Measurements from ENCODE around the gene ANKRD24. TPM values are rescaled to one million over a fixed set of nuclear protein-coding genes. Genes with fewer than 3 reads are reported as not detected.
"Not testable (repeated sequence)": the region's sequence is repeated elsewhere in the genome, so short reads cannot be mapped to it uniquely, and the experiment has no call there.

ANKRD24 gene
- total RNA-seq = 1 to 10 TPM in 1 of 4 donors, under 1 TPM in 3; 0.30 to 1.7 (median 0.61) TPM

DNA sequence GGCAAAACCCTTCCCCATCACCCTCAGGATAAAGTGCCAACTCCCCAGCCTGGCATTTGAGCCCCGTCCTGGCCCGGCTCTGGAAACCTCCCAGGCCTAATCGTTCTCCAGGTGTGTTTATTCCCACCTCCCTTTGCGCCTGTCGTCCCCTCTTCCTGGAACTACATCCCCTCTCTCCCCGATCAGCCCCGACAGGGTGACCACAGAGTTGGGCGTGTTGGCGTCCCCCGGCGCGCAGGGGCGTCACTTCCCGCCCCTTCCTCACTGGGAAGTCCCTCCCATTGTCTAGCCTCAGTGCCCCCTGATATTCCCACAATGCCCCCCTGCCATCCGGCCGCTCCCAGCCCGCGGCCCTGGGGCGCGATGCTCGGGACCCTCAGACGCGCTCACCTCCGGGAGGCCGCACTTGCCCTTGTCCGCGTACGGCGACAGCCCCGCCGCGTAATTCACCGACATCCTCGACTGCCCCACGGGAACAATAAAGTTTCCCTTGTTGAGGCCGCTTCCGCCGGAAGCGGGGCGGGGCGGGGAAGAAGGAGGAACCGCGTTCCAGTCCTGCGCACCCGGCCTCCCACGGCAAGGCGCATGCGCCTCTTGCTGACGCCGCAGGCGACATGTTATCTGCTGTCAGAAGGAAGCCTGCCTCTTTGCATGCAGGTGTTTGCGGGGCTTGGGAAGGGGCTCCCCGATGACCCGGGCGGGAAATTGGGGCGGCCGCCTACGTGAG lies at the start of gene ANKRD24, which contains the start of gene SIRT6:
TSS of gene ANKRD24 (plus strand) at position 606 of the 727 bp plus-strand sequence. CDS start 3,737 bp downstream, outside the sequence.
TSS of gene SIRT6 (minus strand) at position 480 of the 727 bp plus-strand sequence. CDS start at position 456, 24 bp downstream.
- H3K36me3 ChIP-seq = peaks cover 0 to 35% (median 0%) of the 10 kb centered on the region in 3 donors
- peak within 1 kb of the TSS; percentile 86 to 99 (median 90) for H3K4me3 ChIP-seq
- TF ChIP-seq, protein P1, sequence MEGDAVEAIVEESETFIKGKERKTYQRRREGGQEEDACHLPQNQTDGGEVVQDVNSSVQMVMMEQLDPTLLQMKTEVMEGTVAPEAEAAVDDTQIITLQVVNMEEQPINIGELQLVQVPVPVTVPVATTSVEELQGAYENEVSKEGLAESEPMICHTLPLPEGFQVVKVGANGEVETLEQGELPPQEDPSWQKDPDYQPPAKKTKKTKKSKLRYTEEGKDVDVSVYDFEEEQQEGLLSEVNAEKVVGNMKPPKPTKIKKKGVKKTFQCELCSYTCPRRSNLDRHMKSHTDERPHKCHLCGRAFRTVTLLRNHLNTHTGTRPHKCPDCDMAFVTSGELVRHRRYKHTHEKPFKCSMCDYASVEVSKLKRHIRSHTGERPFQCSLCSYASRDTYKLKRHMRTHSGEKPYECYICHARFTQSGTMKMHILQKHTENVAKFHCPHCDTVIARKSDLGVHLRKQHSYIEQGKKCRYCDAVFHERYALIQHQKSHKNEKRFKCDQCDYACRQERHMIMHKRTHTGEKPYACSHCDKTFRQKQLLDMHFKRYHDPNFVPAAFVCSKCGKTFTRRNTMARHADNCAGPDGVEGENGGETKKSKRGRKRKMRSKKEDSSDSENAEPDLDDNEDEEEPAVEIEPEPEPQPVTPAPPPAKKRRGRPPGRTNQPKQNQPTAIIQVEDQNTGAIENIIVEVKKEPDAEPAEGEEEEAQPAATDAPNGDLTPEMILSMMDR (IDR thresholded peaks at IDR 0.05) = peak in 2 of 5 experiments; percentile 21 to 43
- peak; percentile 50 to 65 for TF ChIP-seq POLR2A (IDR thresholded peaks at IDR 0.05)
- TF ChIP-seq EP300 (IDR thresholded peaks at IDR 0.05) = peak; percentile 94 to 97
- peaks cover 0 to 30% (median 15%) of the 10 kb centered on the region in 4 donors for H3K4me1 ChIP-seq
- peak within 1 kb of the TSS; percentile 67 to 85 (median 82) for H3K27ac ChIP-seq
- H3K9me3 ChIP-seq = no peaks in the 10 kb centered on the region
- 0 to 1% methylated on average over 46 to 57 of the region's 58 CpGs for WGBS, 2 donors
- peak; percentile 89 for DNase-seq (ENCODE audit: low spot score in 2 of 2)
- H3K27me3 ChIP-seq = peaks cover 0 to 6% of the 10 kb centered on the region in 2 donors

- H3K4me1 ChIP-seq = peaks cover 0 to 18% (median 0%) of the 10 kb centered on the region in 4 donors
- no peak overlapping the region for H3K27ac ChIP-seq
- no peak for DNase-seq (ENCODE audit: low spot score in 2 of 2)
- no peaks in the 10 kb centered on the region for H3K9me3 ChIP-seq
- H3K4me3 ChIP-seq = no peak overlapping the region
- 45 to 47% methylated on average over 6 of the region's 6 CpGs for WGBS, 2 donors
- no peaks in the 10 kb centered on the region for H3K36me3 ChIP-seq
- no peaks in the 10 kb centered on the region for H3K27me3 ChIP-seq
- TF ChIP-seq POLR2A (IDR thresholded peaks at IDR 0.05) (no peak), EP300 (IDR thresholded peaks at IDR 0.05) (no peak)
- TF ChIP-seq, protein P1 (IDR thresholded peaks at IDR 0.05) = no peak
Observed at GRCh38 chr19:4134351-4134750, 48.1 kb upstream of the ANKRD24 start.

DNA sequence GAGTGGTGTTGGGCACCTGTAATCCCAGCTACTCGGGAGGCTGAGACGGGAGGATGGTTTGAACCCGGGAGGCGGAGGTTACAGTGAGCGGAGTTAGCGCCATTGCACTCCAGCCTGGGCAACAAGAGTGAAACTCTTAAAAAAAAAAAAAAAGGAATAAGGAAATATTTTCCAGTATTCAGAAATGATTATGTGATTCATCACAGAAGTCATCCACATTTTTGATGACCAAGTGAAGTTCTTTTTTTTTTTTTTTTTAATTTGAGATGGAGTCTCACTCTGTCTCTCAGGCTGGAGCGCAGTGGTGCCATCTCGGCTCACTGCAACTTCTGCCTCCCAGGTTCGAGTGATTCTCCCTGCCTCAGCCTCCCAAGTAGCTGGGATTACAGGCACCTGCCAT lies 47.1 kb upstream of the ANKRD24 start:
- DNase-seq (ENCODE audit: low spot score in 2 of 2); H3K9me3 ChIP-seq; H3K27ac ChIP-seq; H3K4me3 ChIP-seq; H3K36me3 ChIP-seq; H3K27me3 ChIP-seq: not testable (repeated sequence)
- 85 to 88% methylated on average over 9 of the region's 9 CpGs for WGBS, 2 donors
- peaks cover 0 to 24% (median 0%) of the 10 kb centered on the region in 4 donors for H3K4me1 ChIP-seq

DNA sequence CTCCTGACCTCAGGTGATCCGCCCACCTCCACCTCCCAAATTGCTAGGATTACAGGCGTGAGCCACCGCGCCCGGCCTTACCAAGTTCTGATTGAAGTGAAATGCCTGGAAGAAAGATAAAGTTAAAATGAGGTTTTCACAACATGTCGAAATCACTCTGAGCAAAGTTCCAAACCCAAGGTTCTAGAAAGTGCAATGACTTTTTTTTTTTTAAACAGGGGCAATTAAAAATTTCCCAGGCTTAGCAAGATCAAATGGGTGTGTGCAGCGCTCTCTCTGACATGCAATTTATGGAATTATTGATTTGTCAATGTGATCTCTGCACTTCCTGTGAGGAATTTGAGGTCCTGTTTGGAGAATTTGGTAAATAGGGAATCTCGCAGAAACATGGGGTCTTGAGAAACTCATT lies 45.8 kb upstream of the ANKRD24 start:
- H3K27me3 ChIP-seq = no peaks in the 10 kb centered on the region
- H3K4me3 ChIP-seq = no peak overlapping the region
- WGBS, 2 donors = 90 to 95% methylated on average over 8 of the region's 8 CpGs
- DNase-seq (ENCODE audit: low spot score in 2 of 2) = no peak
- H3K9me3 ChIP-seq = no peaks in the 10 kb centered on the region
- peaks cover 0 to 13% (median 0%) of the 10 kb centered on the region in 4 donors for H3K4me1 ChIP-seq
- TF ChIP-seq POLR2A (IDR thresholded peaks at IDR 0.05) (no peak), EP300 (IDR thresholded peaks at IDR 0.05) (no peak)
- H3K27ac ChIP-seq = no peak overlapping the region
- H3K36me3 ChIP-seq = no peaks in the 10 kb centered on the region

DNA sequence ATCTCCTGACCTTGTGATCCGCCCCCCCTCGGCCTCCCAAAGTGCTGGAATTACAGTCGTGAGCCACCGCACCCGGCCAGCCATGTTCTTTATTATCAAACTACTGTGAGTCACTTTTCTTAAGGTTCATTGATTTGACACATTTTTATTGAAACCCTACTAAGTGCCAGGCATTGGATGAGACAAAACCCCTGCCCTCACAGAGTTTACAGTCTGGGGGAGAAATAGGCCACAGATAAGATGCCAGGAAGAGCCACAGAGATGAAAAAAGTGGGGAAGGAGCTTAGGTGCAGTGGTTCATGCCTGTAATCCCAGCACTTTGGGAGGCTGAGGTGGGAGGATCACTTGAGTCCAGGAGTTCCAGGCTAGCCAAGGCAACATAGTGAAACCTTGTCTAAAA lies 44.0 kb upstream of the ANKRD24 start:
- H3K36me3 ChIP-seq = no peaks in the 10 kb centered on the region
- WGBS, 2 donors = 81 to 84% methylated on average over 5 of the region's 5 CpGs
- TF ChIP-seq EP300 (IDR thresholded peaks at IDR 0.05) (no peak), POLR2A (IDR thresholded peaks at IDR 0.05) (no peak)
- TF ChIP-seq, protein P1 (IDR thresholded peaks at IDR 0.05) = no peak
- H3K4me3 ChIP-seq = no peak overlapping the region
- H3K27me3 ChIP-seq = no peaks in the 10 kb centered on the region
- no peak for DNase-seq (ENCODE audit: low spot score in 2 of 2)
- H3K27ac ChIP-seq = no peak overlapping the region
- no peaks in the 10 kb centered on the region for H3K9me3 ChIP-seq
- H3K4me1 ChIP-seq = peaks cover 0 to 10% (median 0%) of the 10 kb centered on the region in 4 donors

DNA sequence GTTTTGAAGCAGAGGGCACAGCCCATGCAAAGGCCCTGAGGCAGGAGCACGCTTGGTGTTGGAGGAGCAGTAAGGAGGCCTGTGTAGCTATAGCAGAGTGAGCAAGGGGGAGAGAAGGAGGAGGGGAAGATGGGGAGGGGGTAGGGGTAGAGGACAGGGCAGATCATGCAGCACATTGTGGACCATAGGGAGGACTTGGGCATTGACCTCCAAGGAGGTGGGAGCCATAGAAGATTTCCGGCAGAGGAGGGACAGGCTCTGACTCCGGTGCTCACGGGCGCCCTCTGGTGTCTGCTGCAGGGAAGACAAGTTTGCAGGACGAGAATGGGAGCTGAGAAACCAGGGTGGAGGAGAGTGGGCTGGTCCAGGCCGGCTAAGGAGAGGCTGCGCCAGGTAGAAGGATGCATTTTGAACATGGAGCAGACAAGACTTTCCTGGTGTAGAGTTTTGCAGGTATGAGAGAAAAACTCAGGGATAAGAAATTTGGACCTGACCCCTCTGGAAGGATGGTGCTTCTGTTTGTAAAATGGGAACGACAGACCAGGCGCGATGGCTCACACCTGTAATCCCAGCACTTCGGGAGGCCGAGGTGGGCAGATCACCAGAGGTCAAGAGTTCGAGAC lies 42.8 kb upstream of the ANKRD24 start:
- Histone ChIP-seq H3K9me3 (no peaks in the 10 kb centered on the region), H3K36me3 (no peaks in the 10 kb centered on the region), H3K4me3 (no peak overlapping the region), H3K27me3 (no peaks in the 10 kb centered on the region), H3K4me1 (peaks cover 0 to 10% (median 0%) of the 10 kb centered on the region in 4 donors), H3K27ac (no peak overlapping the region)
- peak; percentile 71 to 89 for DNase-seq (ENCODE audit: low spot score in 2 of 2)
- WGBS, 2 donors = 32 to 35% methylated on average over 14 of the region's 14 CpGs
- TF ChIP-seq, protein P1 (IDR thresholded peaks at IDR 0.05) = peak; percentile 68 to 81 (median 72)
- no peak for TF ChIP-seq EP300 (IDR thresholded peaks at IDR 0.05)
- no peak for TF ChIP-seq POLR2A (IDR thresholded peaks at IDR 0.05)

Measured in tibial nerve (tissue), 4 donors.